GM12878 (cell line): Measurements from ENCODE around the gene DCTN2. TPM values are rescaled to one million over a fixed set of nuclear protein-coding genes. Genes with fewer than 3 reads are reported as not detected.

ENCODE experiments used
- ATAC-seq: fragments of 200-7000 bp; cut with Tn5 transposase; 3 replicates; pipeline ENCODE4 v1.9.1; 2020; ENCODE audit warnings: mild to moderate bottlenecking, moderate library complexity
- BruUV-seq: library from RNA; stranded (reverse); fragments of 400-500 nt; replicated peaks from 2 replicates; lab custom pipeline; 2021; lab: Mats Ljungman, UMichigan
- CTCF ChIA-PET: fragments of 300-600 bp; sonication (Branson Sonifier 250); formaldehyde crosslinking; extraction: SDS; loops from one replicate; lab custom pipeline; 2021; ENCODE audit warnings: inconsistent platforms; lab: Yijun Ruan, JAX
- POLR2A ChIA-PET: fragments of 350-600 bp; formaldehyde crosslinking; extraction: SDS; loops from one replicate; lab custom pipeline; 2021; ENCODE audit warnings: inconsistent platforms; lab: Charles Lee
- RAD21 ChIA-PET: fragments of 300-600 bp; sonication (Branson Sonifier 250); formaldehyde crosslinking; loops from one replicate; lab custom pipeline; 2023; ENCODE audit warnings: antibody characterized with exemption; ENCODE audit not compliant: unreplicated experiment; lab: Charles Lee
- SMC1A ChIA-PET: fragments of 300-600 bp; sonication (Branson Sonifier 250); formaldehyde crosslinking; loops from one replicate; lab custom pipeline; 2023; ENCODE audit not compliant: unreplicated experiment, uncharacterized antibody; lab: Charles Lee
- DNase-seq: peaks from one replicate; pipeline ENCODE4 v3.0.0-alpha.2; 2011; ENCODE audit warnings: low read depth, low spot score
- FAIRE-seq: peaks from 3 replicates; lab custom pipeline; 2011; peaks lifted over from hg19 to GRCh38; lab: Jason Lieb, UNC
- H2AFZ ChIP-seq: 2 replicates; pipeline ENCODE4 v1.6.0; 2011; ENCODE audit warnings: low read depth, low read length, control low read depth; ENCODE audit not compliant: control insufficient read depth
- H3K27ac ChIP-seq: 2 replicates; pipeline ENCODE4 v1.5.1; 2011; ENCODE audit warnings: control low read depth; ENCODE audit not compliant: control insufficient read depth, insufficient read depth
- H3K27me3 ChIP-seq, 2 experiments: replicated peaks in 1 of 2; 2 replicates each; pipeline versions ENCODE4 v1.6.0 to v1.6.1; 2011; ENCODE audit warnings: low read length in 1 of 2; ENCODE audit not compliant: control insufficient read depth in 2 of 2, insufficient read depth in 2 of 2
- H3K36me3 ChIP-seq, 2 experiments: 2 replicates each; pipeline ENCODE4 v1.5.1; 2011; ENCODE audit warnings: low read length in 1 of 2; ENCODE audit not compliant: control insufficient read depth in 2 of 2, insufficient read depth in 2 of 2
- H3K4me1 ChIP-seq: 2 replicates; pipeline ENCODE4 v1.6.1; 2011; ENCODE audit warnings: mild to moderate bottlenecking, low read length, moderate library complexity, mixed read lengths; ENCODE audit not compliant: control insufficient read depth, insufficient read depth
- H3K4me2 ChIP-seq: 2 replicates; pipeline ENCODE4 v1.6.0; 2011; ENCODE audit warnings: control low read depth; ENCODE audit not compliant: control insufficient read depth, insufficient read depth
- H3K4me3 ChIP-seq: fragments of 200-600 bp; sonication (generic); 2 replicates; pipeline ENCODE4 v1.5.1; 2016
- H3K79me2 ChIP-seq: 2 replicates; pipeline ENCODE4 v1.6.0; 2011; ENCODE audit warnings: low read length; ENCODE audit not compliant: control insufficient read depth, insufficient read depth
- H3K9ac ChIP-seq: 2 replicates; pipeline ENCODE4 v1.8.0; 2011; ENCODE audit warnings: low read length, control low read depth, mixed read lengths; ENCODE audit not compliant: control insufficient read depth, insufficient read depth
- H3K9me3 ChIP-seq: replicated peaks from 3 replicates; pipeline ENCODE4 v1.5.1; 2011; ENCODE audit warnings: mild to moderate bottlenecking, low read length; ENCODE audit not compliant: control insufficient read depth, insufficient read depth
- H4K20me1 ChIP-seq: 2 replicates; pipeline ENCODE4 v1.6.0; 2011; ENCODE audit not compliant: control insufficient read depth, insufficient read depth
- POLR2A ChIP-seq: IDR thresholded peaks from 2 replicates; pipeline ENCODE4 v1.6.1; 2011; ENCODE audit warnings: low read depth, mild to moderate bottlenecking, low read length
- SIN3A ChIP-seq: IDR thresholded peaks from 2 replicates; pipeline ENCODE4 v1.6.1; 2012; ENCODE audit warnings: low read depth, low read length, improper control_type of control experiment
- WGBS: methylation state at CpG from one replicate; pipeline ENCODE4 v1.1.6; 2016; ENCODE audit warnings: low lambda C conversion rate; ENCODE audit not compliant: insufficient replicate concordance, insufficient coverage; ENCODE audit errors: missing lambda C conversion rate; 5-methylcytosine and 5-hydroxymethylcytosine counted together
- in situ Hi-C: fragments of 300-500 bp; cut with MboI; formaldehyde crosslinking; loops from 9 replicates; pipeline ENCODE4 v1.14.3; 2018; ENCODE audit warnings: mixed read lengths
- intact Hi-C: fragments of 100-400 bp; cut with micrococcal nuclease; formaldehyde crosslinking; loops from one replicate; pipeline ENCODE4 v1.14.2; 2022; ENCODE audit not compliant: unreplicated experiment
- polyA plus RNA-seq, 11 experiments: library from polyadenylated mRNA; depleted of rRNA in 4 of 11; unstranded in 6 of 11; stranded (reverse) in 5 of 11; fragments of >200 nt; fragmentation: Nextera tagmentation in 4 of 11; fragmentation: Illumina TruSeq in 1 of 11; extraction: Ambion mirVana in 4 of 11; extraction: Trizol in 1 of 11; gene quantifications; 1 replicate in 1 of 11; 2 replicates in 10 of 11; pipeline versions ENCODE4 v1.2.1 to v1.2.3, GENCODE V29; 2011 to 2016; ENCODE audit warnings: inconsistent platforms in 2 of 11, missing spikeins in 2 of 11, low read depth in 1 of 11
- total RNA-seq, 4 experiments: library from RNA; depleted of rRNA in 3 of 4; stranded (reverse); fragments of >200 nt in 3 of 4; fragmentation: Illumina TruSeq in 1 of 4; extraction: Trizol in 1 of 4; gene quantifications; 2 replicates each; pipeline versions ENCODE4 v1.2.1 to v1.2.3, GENCODE V29; 2013 to 2021
- TF ChIP-seq, protein P1 (sequence below): fragments of 450-650 bp; formaldehyde crosslinking; IDR thresholded peaks from 2 replicates; pipeline ENCODE4 v1.4.0; 2020; ENCODE audit warnings: mild to moderate bottlenecking, moderate library complexity

Gene DCTN2
- total and polyA plus RNA-seq, 10 of the 15 experiments (the other 5 are each of a cell fraction or from before 2014, with no cell fraction given) = 32.3 to 171 (median 100) TPM

DNA sequence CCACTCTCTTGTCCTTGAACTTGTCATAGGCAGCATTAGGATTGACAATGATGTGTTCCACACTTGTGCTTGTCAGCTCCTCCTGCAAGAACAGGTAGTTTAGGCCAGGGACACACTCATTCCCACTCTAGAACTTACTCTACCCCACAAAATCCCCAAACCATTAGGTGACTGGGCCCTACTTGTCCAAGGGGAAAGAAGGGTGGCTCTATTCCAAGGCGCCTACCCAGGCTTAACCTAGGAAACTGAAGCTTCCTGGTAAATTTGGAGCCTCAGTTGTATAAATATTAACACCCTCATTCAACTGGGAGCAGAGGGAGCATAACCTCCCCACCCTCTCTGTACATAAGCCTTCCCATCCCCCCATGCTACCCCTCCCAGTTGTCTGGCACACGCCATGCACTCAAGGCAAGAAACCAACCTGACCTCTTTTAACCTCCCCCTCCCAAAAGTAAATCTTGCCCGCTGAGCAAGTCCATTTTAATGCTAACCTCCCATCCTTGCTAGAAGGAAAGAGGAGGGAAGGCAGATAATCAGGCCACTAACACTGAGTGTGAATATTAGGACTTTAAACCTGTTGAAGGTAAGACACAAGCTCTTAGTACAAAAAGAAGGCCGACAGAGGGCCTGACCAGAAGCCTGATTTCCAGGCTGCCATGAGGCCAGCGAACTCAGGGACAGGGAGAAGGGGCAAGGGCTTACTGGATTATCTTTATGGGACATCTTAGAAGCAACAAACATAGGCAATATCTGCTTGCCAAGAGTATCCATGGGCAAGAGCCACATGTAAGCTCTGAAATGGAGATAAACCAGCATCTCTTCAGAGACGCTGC is 11.0 kb downstream of the DCTN2 start:
- Histone ChIP-seq H3K9ac (no peak overlapping the region), H3K4me1 (no peaks in the 10 kb centered on the region), H4K20me1 (no peaks in the 10 kb centered on the region)
- ATAC-seq = no peak
- no peak for TF ChIP-seq SIN3A
- TF ChIP-seq, protein P1, sequence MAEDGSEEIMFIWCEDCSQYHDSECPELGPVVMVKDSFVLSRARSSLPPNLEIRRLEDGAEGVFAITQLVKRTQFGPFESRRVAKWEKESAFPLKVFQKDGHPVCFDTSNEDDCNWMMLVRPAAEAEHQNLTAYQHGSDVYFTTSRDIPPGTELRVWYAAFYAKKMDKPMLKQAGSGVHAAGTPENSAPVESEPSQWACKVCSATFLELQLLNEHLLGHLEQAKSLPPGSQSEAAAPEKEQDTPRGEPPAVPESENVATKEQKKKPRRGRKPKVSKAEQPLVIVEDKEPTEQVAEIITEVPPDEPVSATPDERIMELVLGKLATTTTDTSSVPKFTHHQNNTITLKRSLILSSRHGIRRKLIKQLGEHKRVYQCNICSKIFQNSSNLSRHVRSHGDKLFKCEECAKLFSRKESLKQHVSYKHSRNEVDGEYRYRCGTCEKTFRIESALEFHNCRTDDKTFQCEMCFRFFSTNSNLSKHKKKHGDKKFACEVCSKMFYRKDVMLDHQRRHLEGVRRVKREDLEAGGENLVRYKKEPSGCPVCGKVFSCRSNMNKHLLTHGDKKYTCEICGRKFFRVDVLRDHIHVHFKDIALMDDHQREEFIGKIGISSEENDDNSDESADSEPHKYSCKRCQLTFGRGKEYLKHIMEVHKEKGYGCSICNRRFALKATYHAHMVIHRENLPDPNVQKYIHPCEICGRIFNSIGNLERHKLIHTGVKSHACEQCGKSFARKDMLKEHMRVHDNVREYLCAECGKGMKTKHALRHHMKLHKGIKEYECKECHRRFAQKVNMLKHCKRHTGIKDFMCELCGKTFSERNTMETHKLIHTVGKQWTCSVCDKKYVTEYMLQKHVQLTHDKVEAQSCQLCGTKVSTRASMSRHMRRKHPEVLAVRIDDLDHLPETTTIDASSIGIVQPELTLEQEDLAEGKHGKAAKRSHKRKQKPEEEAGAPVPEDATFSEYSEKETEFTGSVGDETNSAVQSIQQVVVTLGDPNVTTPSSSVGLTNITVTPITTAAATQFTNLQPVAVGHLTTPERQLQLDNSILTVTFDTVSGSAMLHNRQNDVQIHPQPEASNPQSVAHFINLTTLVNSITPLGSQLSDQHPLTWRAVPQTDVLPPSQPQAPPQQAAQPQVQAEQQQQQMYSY (CRISPR knock-in tag) = no peak
- 0 out of 2 replicates have a peak, but pooled peaks have one; percentile 13 for TF ChIP-seq POLR2A
- TF ChIP-seq, all 136 proteins: peak for 1
- Histone ChIP-seq H3K4me3 (no peak overlapping the region), H3K4me2 (no peak overlapping the region), H3K79me2 (no peaks in the 10 kb centered on the region), H3K36me3 (peaks cover 10 to 15% of the 10 kb centered on the region in 2 experiments; a peak in 3 of 4 replicates), H2AFZ (no peak overlapping the region), H3K9me3 (no peaks in the 10 kb centered on the region), H3K27me3 (no peaks in the 10 kb centered on the region), H3K27ac (no peak overlapping the region)
- intact Hi-C loops = no loop called here
- no TSS peak for BruUV-seq
- ChIA-PET POLR2A (interaction anchor here (0.7 to 1.3 kb wide), 2 partner anchors 11 to 16 kb away, joined by 3 to 4 read pairs; partner anchors contain the start of gene DCTN2), SMC1A (no interaction called here), RAD21 (no interaction called here), CTCF (no interaction called here)
- FAIRE-seq (no peak), DNase-seq (no peak)
- in situ Hi-C loops = no loop called here
- WGBS = 77% methylated on average over 6 of the region's 6 CpGs
